Endothelial cell of umbilical vein (primary cell): ENCODE measurements around the gene FZD10. TPM values are rescaled to one million over a fixed set of nuclear protein-coding genes. Genes with fewer than 3 reads are reported as not detected.

Experiments
- BruUV-seq: library from RNA; stranded (reverse); fragments of 400-500 nt; replicated peaks from 2 replicates; lab custom pipeline; 2021; lab: Mats Ljungman, UMichigan
- CTCF ChIA-PET: fragments of 300-600, 350-600 bp; sonication (Branson Sonifier 250); formaldehyde crosslinking; loops from one replicate; lab custom pipeline; 2021; ENCODE audit warnings: antibody characterized with exemption, inconsistent platforms; lab: Charles Lee
- POLR2A ChIA-PET: fragments of 300-600, 350-600 bp; sonication (Branson Sonifier 250); formaldehyde crosslinking; loops from one replicate; lab custom pipeline; 2021; ENCODE audit warnings: antibody characterized with exemption, inconsistent platforms; lab: Charles Lee
- DNase-seq: peaks from one replicate; pipeline ENCODE4 v3.0.0-alpha.2; 2011; ENCODE audit warnings: low read depth, low spot score
- FAIRE-seq: peaks from 2 replicates; lab custom pipeline; 2011; peaks lifted over from hg19 to GRCh38; lab: Jason Lieb, UNC
- H2AFZ ChIP-seq: 2 replicates; pipeline ENCODE4 v1.6.0; 2012; ENCODE audit warnings: low read depth, low read length, control low read depth, inconsistent platforms
- H3K27ac ChIP-seq: 2 replicates; pipeline ENCODE4 v1.5.1; 2011; ENCODE audit warnings: low read depth, mild to moderate bottlenecking, control low read depth, low read length, moderate library complexity; ENCODE audit not compliant: insufficient read depth
- H3K27me3 ChIP-seq, 2 experiments: 2 replicates each; pipeline versions ENCODE4 v1.6.0 to v1.6.1; 2011; ENCODE audit warnings: low read length in 2 of 2, mixed read lengths in 1 of 2; ENCODE audit not compliant: control insufficient read depth in 2 of 2, insufficient read depth in 2 of 2
- H3K36me3 ChIP-seq, 2 experiments: 2 replicates in 1 of 2; 3 replicates in 1 of 2; pipeline ENCODE4 v1.5.1; 2011; ENCODE audit warnings: low read length in 2 of 2, mild to moderate bottlenecking in 1 of 2, moderate library complexity in 1 of 2; ENCODE audit not compliant: control insufficient read depth in 2 of 2, insufficient read depth in 2 of 2; ENCODE audit errors: extremely low read depth in 1 of 2
- H3K4me1 ChIP-seq: 3 replicates; pipeline ENCODE4 v1.5.1; 2011; ENCODE audit warnings: mild to moderate bottlenecking, low read length; ENCODE audit not compliant: control insufficient read depth, insufficient read depth; ENCODE audit errors: extremely low read depth
- H3K4me2 ChIP-seq: 2 replicates; pipeline ENCODE4 v1.6.1; 2011; ENCODE audit warnings: low read length, control low read depth, mixed read lengths; ENCODE audit not compliant: insufficient read depth
- H3K4me3 ChIP-seq, 3 experiments: fragments of 200-600 bp in 1 of 3; sonication (generic), shearing (Covaris generic) in 1 of 3; replicated peaks in 1 of 3; 2 replicates each; pipeline ENCODE4 v1.5.1; 2011 to 2016; ENCODE audit warnings: control low read depth in 3 of 3, low read length in 3 of 3, mild to moderate bottlenecking in 2 of 3, inconsistent platforms in 1 of 3, low read depth in 1 of 3, moderate library complexity in 1 of 3; ENCODE audit not compliant: insufficient read depth in 1 of 3
- H3K79me2 ChIP-seq: 2 replicates; pipeline ENCODE4 v1.6.0; 2012; ENCODE audit warnings: low read length, inconsistent platforms; ENCODE audit not compliant: control insufficient read depth, insufficient read depth
- H3K9ac ChIP-seq: replicated peaks from 2 replicates; pipeline ENCODE3; 2011; ENCODE audit warnings: low read length, control low read depth; ENCODE audit not compliant: insufficient read depth; ENCODE audit errors: extremely low read depth
- H3K9me1 ChIP-seq: replicated peaks from 3 replicates; pipeline ENCODE4 v1.6.0; 2011; ENCODE audit warnings: mild to moderate bottlenecking, low read length; ENCODE audit not compliant: control insufficient read depth, insufficient read depth; ENCODE audit errors: extremely low read depth
- H3K9me3 ChIP-seq: replicated peaks from 2 replicates; pipeline ENCODE4 v1.5.1; 2012; ENCODE audit warnings: low read length, inconsistent platforms; ENCODE audit not compliant: control insufficient read depth, insufficient read depth
- H4K20me1 ChIP-seq: replicated peaks from 2 replicates; pipeline ENCODE3; 2011; ENCODE audit warnings: mild to moderate bottlenecking, low read length; ENCODE audit not compliant: control insufficient read depth, insufficient read depth; ENCODE audit errors: extremely low read depth
- CTCF ChIP-seq, 2 donors: IDR thresholded peaks; 1 replicate in 1 of 2; 2 replicates in 1 of 2; pipeline ENCODE4 v1.5.1; 2011; ENCODE audit warnings: low read length in 2 of 2, mild to moderate bottlenecking in 2 of 2, moderate library complexity in 2 of 2, control low read depth in 1 of 2, inconsistent platforms in 1 of 2, low read depth in 1 of 2; ENCODE audit not compliant: insufficient read depth in 1 of 2; ENCODE audit errors: extremely low read depth in 1 of 2
- EZH2 ChIP-seq: IDR thresholded peaks from 2 replicates; pipeline ENCODE4 v1.6.1; 2012; ENCODE audit warnings: borderline replicate concordance, low read depth, mild to moderate bottlenecking, moderate library complexity, low read length, inconsistent platforms; ENCODE audit not compliant: severe bottlenecking
- FOS ChIP-seq: IDR thresholded peaks from 2 replicates; pipeline ENCODE4 v1.6.1; 2011; ENCODE audit warnings: mild to moderate bottlenecking, low read length, moderate library complexity, borderline replicate concordance; ENCODE audit not compliant: insufficient read depth
- GATA2 ChIP-seq: IDR thresholded peaks from 2 replicates; pipeline ENCODE4 v1.7.0; 2011; ENCODE audit warnings: low read depth, mild to moderate bottlenecking, moderate library complexity, mixed read lengths, low read length; ENCODE audit not compliant: insufficient read length, insufficient read depth
- JUN ChIP-seq: IDR thresholded peaks from 2 replicates; pipeline ENCODE4 v1.6.1; 2011; ENCODE audit warnings: borderline replicate concordance, low read depth; ENCODE audit not compliant: insufficient read length, insufficient read depth
- MAX ChIP-seq: IDR thresholded peaks from 2 replicates; pipeline ENCODE4 v1.6.1; 2011; ENCODE audit not compliant: insufficient read depth, insufficient read length
- MYC ChIP-seq: IDR thresholded peaks from one replicate; pipeline ENCODE4 v1.6.1; 2011; ENCODE audit warnings: mild to moderate bottlenecking, low read depth, low read length
- POLR2A ChIP-seq: IDR thresholded peaks from 2 replicates; pipeline ENCODE4 v1.6.1; 2012; ENCODE audit warnings: low read depth, mild to moderate bottlenecking, control low read depth, low read length
- POLR2AphosphoS5 ChIP-seq: IDR thresholded peaks from 2 replicates; pipeline ENCODE4 v1.6.1; 2012; ENCODE audit warnings: low read depth, mild to moderate bottlenecking, control low read depth, low read length, moderate library complexity; ENCODE audit not compliant: insufficient read depth
- dilution Hi-C: fragments of 300-500 bp; cut with MboI; formaldehyde crosslinking; loops from one replicate; pipeline ENCODE4 v1.15.0; 2019; ENCODE audit warnings: low sequenced_read_pairs; ENCODE audit not compliant: extremely low pct_ligation_motif_present
- intact Hi-C: fragments of 100-400 bp; cut with micrococcal nuclease; formaldehyde crosslinking; loops from one replicate; pipeline ENCODE4 v1.10.0; 2022
- polyA plus RNA-seq, 4 experiments: library from polyadenylated mRNA; depleted of rRNA in 3 of 4; stranded (reverse) in 3 of 4; unstranded in 1 of 4; fragments of >200 nt; gene quantifications; 2 replicates each; pipeline versions ENCODE4 v1.2.1 to v1.2.3, GENCODE V29; 2011 to 2012; ENCODE audit warnings: missing spikeins in 1 of 4
- total RNA-seq: library from RNA; stranded (reverse); gene quantifications from 2 replicates; pipeline ENCODE4 v1.2.3, GENCODE V29; 2021

FZD10 gene
- total and polyA plus RNA-seq, 2 donors (not counting 3 experiments of a cell fraction or from before 2014, with no cell fraction given) = not detected

GRCh38 chr12:130120012-130120805, 42.1 kb upstream of the FZD10 start:
- CTCF ChIA-PET = no interaction called here
- no peak overlapping the region for H3K4me3 ChIP-seq
- no peak overlapping the region for H3K4me2 ChIP-seq

More at GRCh38 chr12:130120012-130120805, 42.1 kb upstream of the FZD10 start:
- FAIRE-seq (no peak), DNase-seq (no peak)
- no TSS peak for BruUV-seq
- dilution Hi-C loops (no loop called here), intact Hi-C loops (no loop called here)
- no peaks in the 10 kb centered on the region for H3K27me3 ChIP-seq
- POLR2A ChIA-PET = no interaction called here
- no peaks in the 10 kb centered on the region for H3K79me2 ChIP-seq
- TF ChIP-seq POLR2A (no peak), JUN (no peak), GATA2 (no peak), POLR2AphosphoS5 (no peak), MYC (no peak), EZH2 (no peak), CTCF (IDR thresholded peaks at IDR 0.05; ENCODE audit: extremely low read depth in 1 of 2, insufficient read depth in 1 of 2, low read depth in 1 of 2, low read length in 2 of 2) (no peak), MAX (no peak), FOS (no peak)
- H3K9me3 ChIP-seq = peaks cover 6% of the 10 kb centered on the region
- H4K20me1 ChIP-seq = no peaks in the 10 kb centered on the region
- H2AFZ ChIP-seq = no peak overlapping the region
- no peak overlapping the region for H3K27ac ChIP-seq
- no peaks in the 10 kb centered on the region for H3K9me1 ChIP-seq
- H3K36me3 ChIP-seq = no peaks in the 10 kb centered on the region
- H3K9ac ChIP-seq = no peak overlapping the region
- no peaks in the 10 kb centered on the region for H3K4me1 ChIP-seq
